Measurements from ENCODE around the gene ACACA. TPM values are rescaled to one million over a fixed set of nuclear protein-coding genes. Genes with fewer than 3 reads are reported as not detected.
A peak's percentile ranks its signal among the peaks of the same experiment; 100 is the strongest.

ACACA gene
- total and polyA plus RNA-seq, 12 donors: 5.6 to 28.0 (median 16.2) TPM

- DNase-seq (no peak), ATAC-seq (no peak)
- WGBS, 2 donors: 91 to 93% methylated on average over 9 of the region's 9 CpGs
- Histone ChIP-seq H3K4me3 (no peak overlapping the region), H3K9me3 (no peaks in the 10 kb centered on the region), H3K4me1 (peaks cover 0 to 9% (median 0%) of the 10 kb centered on the region in 9 donors), H3K27me3 (no peaks in the 10 kb centered on the region), H3K36me3 (peaks cover 0 to 65% (median 9%) of the 10 kb centered on the region in 9 donors), H3K27ac (no peak overlapping the region)
- intact Hi-C loops (cut with DNase I): no loop called here
- no peak for TF ChIP-seq CTCF (IDR thresholded peaks at IDR 0.05)
These were observed 296.6 kb downstream of the ACACA start for GRCh38 chr17:37109731-37110710.

- peaks cover 0 to 74% (median 9%) of the 10 kb centered on the region in 9 donors for H3K36me3 ChIP-seq
- ATAC-seq: no peak
- intact Hi-C loops (cut with DNase I): no loop called here
- H3K9me3 ChIP-seq: no peaks in the 10 kb centered on the region
- 97 to 100% methylated on average over 5 of the region's 5 CpGs for WGBS, 2 donors
- H3K27me3 ChIP-seq: no peaks in the 10 kb centered on the region
- DNase-seq: no peak
- H3K4me3 ChIP-seq: no peak overlapping the region
- no peak overlapping the region for H3K27ac ChIP-seq
- peaks cover 0 to 9% (median 0%) of the 10 kb centered on the region in 9 donors for H3K4me1 ChIP-seq
- no peak for TF ChIP-seq CTCF (IDR thresholded peaks at IDR 0.05)
These were observed 297.5 kb downstream of the ACACA start for GRCh38 chr17:37109106-37109505.

- DNase-seq (peak; percentile 43 to 68), ATAC-seq (peak; percentile 49 to 98 (median 94))
- intact Hi-C loops (cut with DNase I): no loop called here
- no peaks in the 10 kb centered on the region for H3K27me3 ChIP-seq
- H3K36me3 ChIP-seq: peaks cover 0 to 71% (median 5%) of the 10 kb centered on the region in 9 donors
- H3K9me3 ChIP-seq: no peaks in the 10 kb centered on the region
- WGBS, 2 donors: 69 to 70% methylated on average over 7 of the region's 7 CpGs
- no peak for TF ChIP-seq CTCF (IDR thresholded peaks at IDR 0.05)
- no peak overlapping the region for H3K4me3 ChIP-seq
- H3K4me1 ChIP-seq: peaks cover 0 to 9% (median 0%) of the 10 kb centered on the region in 9 donors
- no peak overlapping the region for H3K27ac ChIP-seq
These were observed 299.1 kb downstream of the ACACA start for GRCh38 chr17:37107406-37108083.

- Histone ChIP-seq H3K4me1 (peaks cover 0 to 9% (median 0%) of the 10 kb centered on the region in 9 donors), H3K36me3 (peaks cover 0 to 56% (median 0%) of the 10 kb centered on the region in 9 donors), H3K9me3 (no peaks in the 10 kb centered on the region), H3K27ac (no peak overlapping the region), H3K4me3 (no peak overlapping the region), H3K27me3 (no peaks in the 10 kb centered on the region)
- DNase-seq: no peak
- TF ChIP-seq CTCF (IDR thresholded peaks at IDR 0.05): no peak
- intact Hi-C loops (cut with DNase I): no loop called here
- WGBS, 2 donors: 99 to 100% methylated on average over 1 of the region's 1 CpG
- ATAC-seq: no peak
These were observed 300.6 kb downstream of the ACACA start for GRCh38 chr17:37106049-37106448.

Measured in heart right ventricle (tissue), 16 donors.